ENCODE results near the gene SNX7. TPM values are rescaled to one million over a fixed set of nuclear protein-coding genes. Genes with fewer than 3 reads are reported as not detected.

Gene SNX7
- total RNA-seq, 1 experiment from 2014 or later = 18.8 TPM

- TF ChIP-seq EZH2 (IDR thresholded peaks at IDR 0.05) = no peak
- TF ChIP-seq EZH2phosphoT487 (IDR thresholded peaks at IDR 0.05; ENCODE audit: borderline replicate concordance) = no peak
- no peaks in the 10 kb centered on the region for H3K27me3 ChIP-seq (ENCODE audit: insufficient read depth, low read length)
- no peaks in the 10 kb centered on the region for H3K9me3 ChIP-seq (ENCODE audit: control insufficient read depth in 1 of 2, insufficient read depth in 1 of 2, low read depth in 1 of 2, low read length in 2 of 2)
- no peaks in the 10 kb centered on the region for H3K4me1 ChIP-seq (ENCODE audit: control insufficient read depth in 1 of 2, insufficient read depth in 2 of 2, low read length in 2 of 2)
- ChIA-PET POLR2A (no interaction called here), RAD21 (ENCODE audit: low non-redundant PET in 1 of 2, low total read pairs in 2 of 2, uncharacterized antibody in 2 of 2, unreplicated experiment in 2 of 2) (no interaction called here), CTCF (no interaction called here)
- H4K20me1 ChIP-seq (ENCODE audit: insufficient read depth) = no peaks in the 10 kb centered on the region
- H3K9ac ChIP-seq (ENCODE audit: low read length) = no peak overlapping the region
- BruUV-seq (replicated peaks) = no TSS peak
- DNase-seq (ENCODE audit: low read depth, low spot score) (no peak), ATAC-seq (no peak)
- H2AFZ ChIP-seq (ENCODE audit: low read depth, low read length, poor library complexity, severe bottlenecking) = no peak overlapping the region
- no peak overlapping the region for H3K27ac ChIP-seq (ENCODE audit: low read depth, low read length)
- no peaks in the 10 kb centered on the region for H3K36me3 ChIP-seq (ENCODE audit: control insufficient read depth in 1 of 2, insufficient read depth in 2 of 2, low read length in 2 of 2)
- no peak overlapping the region for H3K4me3 ChIP-seq (replicated peaks in 1 of 2; ENCODE audit: low read depth in 1 of 2, low read length in 2 of 2)
- H3K79me2 ChIP-seq (ENCODE audit: insufficient read depth, low read length) = no peaks in the 10 kb centered on the region
- intact Hi-C loops (cut with micrococcal nuclease) = no loop called here
- H3K4me2 ChIP-seq (ENCODE audit: low read length) = no peak overlapping the region
- H3K9me2 ChIP-seq (ENCODE audit: insufficient read depth) = no peaks in the 10 kb centered on the region
Observed at GRCh38 chr1:98696077-98696476, 34.6 kb downstream of the SNX7 start.

DNA sequence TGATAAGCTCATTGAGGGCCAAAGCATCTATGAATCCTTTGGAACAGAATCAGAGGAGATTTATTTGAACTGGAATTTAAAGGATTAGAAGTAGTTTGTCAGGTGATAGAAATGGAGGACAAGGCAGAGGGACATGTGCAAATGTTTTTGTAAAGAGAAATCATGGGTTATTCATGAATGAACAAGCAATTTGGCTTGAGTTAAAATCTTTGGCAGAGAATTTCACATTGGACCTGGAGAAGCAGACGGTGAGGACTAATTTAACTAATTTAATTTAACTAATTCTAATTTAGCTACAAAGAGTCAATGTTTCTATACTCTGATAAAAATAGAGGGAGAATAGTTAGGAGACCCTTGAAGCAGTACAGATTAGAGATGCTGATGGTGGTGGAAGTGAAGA lies 36.3 kb downstream of the SNX7 start:
- Histone ChIP-seq H4K20me1 (ENCODE audit: insufficient read depth) (no peaks in the 10 kb centered on the region), H3K9me3 (ENCODE audit: control insufficient read depth in 1 of 2, insufficient read depth in 1 of 2, low read depth in 1 of 2, low read length in 2 of 2) (no peaks in the 10 kb centered on the region), H3K4me3 (replicated peaks in 1 of 2; ENCODE audit: low read depth in 1 of 2, low read length in 2 of 2) (no peak overlapping the region), H3K27ac (ENCODE audit: low read depth, low read length) (no peak overlapping the region), H3K27me3 (ENCODE audit: insufficient read depth, low read length) (no peaks in the 10 kb centered on the region), H3K9ac (ENCODE audit: low read length) (no peak overlapping the region), H3K4me1 (ENCODE audit: control insufficient read depth in 1 of 2, insufficient read depth in 2 of 2, low read length in 2 of 2) (no peaks in the 10 kb centered on the region), H3K36me3 (ENCODE audit: control insufficient read depth in 1 of 2, insufficient read depth in 2 of 2, low read length in 2 of 2) (no peaks in the 10 kb centered on the region), H3K9me2 (ENCODE audit: insufficient read depth) (no peaks in the 10 kb centered on the region), H3K79me2 (ENCODE audit: insufficient read depth, low read length) (no peaks in the 10 kb centered on the region), H2AFZ (ENCODE audit: low read depth, low read length, poor library complexity, severe bottlenecking) (no peak overlapping the region), H3K4me2 (ENCODE audit: low read length) (no peak overlapping the region)
- DNase-seq (ENCODE audit: low read depth, low spot score) (no peak), ATAC-seq (no peak)
- intact Hi-C loops (cut with micrococcal nuclease) = no loop called here
- BruUV-seq (replicated peaks) = no TSS peak
- no peak for TF ChIP-seq SP1 (IDR thresholded peaks at IDR 0.05; ENCODE audit: low read depth)
- no peak for TF ChIP-seq SIN3A (IDR thresholded peaks at IDR 0.05; ENCODE audit: low read depth)
- no peak for TF ChIP-seq ZFX (IDR thresholded peaks at IDR 0.05)
- no peak for TF ChIP-seq CTCF (IDR thresholded peaks at IDR 0.05 in 2 of 3, conservative IDR thresholded peaks at IDR 0.05 in 1 of 3; ENCODE audit: borderline replicate concordance in 1 of 3, insufficient read depth in 1 of 3, low read depth in 2 of 3, low read length in 2 of 3)
- no peak for TF ChIP-seq ELF1 (IDR thresholded peaks at IDR 0.05; ENCODE audit: borderline replicate concordance, low read depth)
- TF ChIP-seq, protein P1, sequence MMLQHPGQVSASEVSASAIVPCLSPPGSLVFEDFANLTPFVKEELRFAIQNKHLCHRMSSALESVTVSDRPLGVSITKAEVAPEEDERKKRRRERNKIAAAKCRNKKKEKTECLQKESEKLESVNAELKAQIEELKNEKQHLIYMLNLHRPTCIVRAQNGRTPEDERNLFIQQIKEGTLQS (IDR thresholded peaks at IDR 0.05) = no peak
- TF ChIP-seq, protein P2, sequence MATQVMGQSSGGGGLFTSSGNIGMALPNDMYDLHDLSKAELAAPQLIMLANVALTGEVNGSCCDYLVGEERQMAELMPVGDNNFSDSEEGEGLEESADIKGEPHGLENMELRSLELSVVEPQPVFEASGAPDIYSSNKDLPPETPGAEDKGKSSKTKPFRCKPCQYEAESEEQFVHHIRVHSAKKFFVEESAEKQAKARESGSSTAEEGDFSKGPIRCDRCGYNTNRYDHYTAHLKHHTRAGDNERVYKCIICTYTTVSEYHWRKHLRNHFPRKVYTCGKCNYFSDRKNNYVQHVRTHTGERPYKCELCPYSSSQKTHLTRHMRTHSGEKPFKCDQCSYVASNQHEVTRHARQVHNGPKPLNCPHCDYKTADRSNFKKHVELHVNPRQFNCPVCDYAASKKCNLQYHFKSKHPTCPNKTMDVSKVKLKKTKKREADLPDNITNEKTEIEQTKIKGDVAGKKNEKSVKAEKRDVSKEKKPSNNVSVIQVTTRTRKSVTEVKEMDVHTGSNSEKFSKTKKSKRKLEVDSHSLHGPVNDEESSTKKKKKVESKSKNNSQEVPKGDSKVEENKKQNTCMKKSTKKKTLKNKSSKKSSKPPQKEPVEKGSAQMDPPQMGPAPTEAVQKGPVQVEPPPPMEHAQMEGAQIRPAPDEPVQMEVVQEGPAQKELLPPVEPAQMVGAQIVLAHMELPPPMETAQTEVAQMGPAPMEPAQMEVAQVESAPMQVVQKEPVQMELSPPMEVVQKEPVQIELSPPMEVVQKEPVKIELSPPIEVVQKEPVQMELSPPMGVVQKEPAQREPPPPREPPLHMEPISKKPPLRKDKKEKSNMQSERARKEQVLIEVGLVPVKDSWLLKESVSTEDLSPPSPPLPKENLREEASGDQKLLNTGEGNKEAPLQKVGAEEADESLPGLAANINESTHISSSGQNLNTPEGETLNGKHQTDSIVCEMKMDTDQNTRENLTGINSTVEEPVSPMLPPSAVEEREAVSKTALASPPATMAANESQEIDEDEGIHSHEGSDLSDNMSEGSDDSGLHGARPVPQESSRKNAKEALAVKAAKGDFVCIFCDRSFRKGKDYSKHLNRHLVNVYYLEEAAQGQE (IDR thresholded peaks at IDR 0.05; ENCODE audit: low read depth) = no peak
- TF ChIP-seq YY1 (IDR thresholded peaks at IDR 0.05; ENCODE audit: extremely low read depth, insufficient replicate concordance, low read depth, low read length) = no peak
- TF ChIP-seq ZNF274 (IDR thresholded peaks at IDR 0.05; ENCODE audit: low read depth, low read length) = no peak
- no peak for TF ChIP-seq CBX3 (IDR thresholded peaks at IDR 0.05; ENCODE audit: low read depth)
- TF ChIP-seq EZH2phosphoT487 (IDR thresholded peaks at IDR 0.05; ENCODE audit: borderline replicate concordance) = no peak
- POLR2A ChIA-PET = no interaction called here
- RAD21 ChIA-PET (ENCODE audit: low non-redundant PET in 1 of 2, low total read pairs in 2 of 2, uncharacterized antibody in 2 of 2, unreplicated experiment in 2 of 2) = no interaction called here
- CTCF ChIA-PET = no interaction called here

Data from HCT116 (cell line).